Measurements from ENCODE around the gene CREB3L2.
"Not testable (repeated sequence)": the region's sequence is repeated elsewhere in the genome, so short reads cannot be mapped to it uniquely, and the experiment has no call there.

CREB3L2 gene

DNA sequence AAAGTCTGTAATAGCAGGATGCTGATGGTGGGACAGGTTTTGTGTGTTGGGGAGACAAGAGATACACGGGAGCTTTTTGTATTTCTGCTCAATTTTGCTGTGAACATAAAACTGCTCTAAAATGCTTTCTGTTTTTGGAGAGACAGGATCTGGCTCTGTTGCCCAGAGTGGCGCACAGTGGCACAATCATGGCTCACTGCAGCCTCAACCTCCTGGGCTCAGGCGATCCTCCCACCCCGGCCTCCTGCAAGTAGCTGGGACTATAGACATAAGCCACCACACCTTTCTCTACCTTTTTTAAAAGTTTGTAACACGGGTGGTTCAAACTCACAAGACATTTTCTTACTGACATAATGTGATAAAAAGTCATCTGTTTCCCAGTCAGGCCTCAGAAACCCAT is 14.3 kb downstream of the CREB3L2 start:
- no peak for DNase-seq

DNA sequence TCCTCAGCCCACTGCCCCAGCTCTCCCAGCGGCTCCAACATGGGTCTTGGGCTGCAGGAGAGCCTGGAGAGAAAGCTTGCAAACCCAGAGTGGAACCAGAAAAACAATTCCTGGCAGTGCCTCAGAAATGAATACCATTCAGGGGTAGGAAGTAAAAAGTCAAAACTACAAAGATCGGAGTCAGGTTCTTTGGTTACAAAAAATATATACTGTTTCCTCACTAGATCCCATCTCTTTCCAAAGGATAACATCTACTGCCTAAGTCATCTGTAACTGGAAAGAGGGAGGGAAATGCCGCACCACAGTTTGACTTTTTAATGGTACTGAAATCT is 14.9 kb downstream of the CREB3L2 start:
- DNase-seq = no peak

DNA sequence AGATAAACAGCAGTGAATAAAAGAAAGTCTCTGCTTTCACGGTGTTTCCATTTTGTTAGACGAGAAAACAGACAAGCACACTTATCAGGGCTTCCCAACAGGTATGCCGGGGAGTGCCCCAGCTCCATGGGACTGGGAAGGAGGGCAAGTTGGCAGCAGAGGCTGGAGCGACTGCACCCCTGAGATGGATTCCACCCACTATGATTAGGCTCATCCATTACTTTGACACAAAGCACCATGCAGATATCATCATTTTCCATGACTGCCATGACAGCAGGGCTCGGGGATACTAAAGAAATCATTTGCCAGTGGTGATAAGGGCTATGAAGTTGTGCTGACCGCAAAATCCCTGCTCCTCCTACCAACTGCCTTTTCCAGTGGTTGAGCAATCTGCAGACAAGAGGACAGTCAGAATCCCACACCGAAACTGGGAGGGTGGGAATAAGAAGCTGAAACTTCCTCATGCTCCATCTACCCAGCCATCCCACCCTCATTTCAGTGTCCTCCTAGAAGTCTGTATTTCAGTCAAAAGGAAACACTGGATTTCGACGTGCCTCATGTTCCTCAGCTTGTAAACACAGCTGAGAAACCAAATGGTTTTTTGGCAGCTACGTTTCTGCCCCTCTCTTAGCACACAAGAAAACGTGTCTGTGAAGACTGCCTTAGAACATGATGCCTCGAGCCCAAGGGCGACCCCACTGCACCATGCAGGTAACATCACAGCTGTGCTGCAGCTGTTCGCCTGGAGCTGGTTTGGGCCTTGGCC is 15.5 kb downstream of the CREB3L2 start:
- no peak for DNase-seq

DNA sequence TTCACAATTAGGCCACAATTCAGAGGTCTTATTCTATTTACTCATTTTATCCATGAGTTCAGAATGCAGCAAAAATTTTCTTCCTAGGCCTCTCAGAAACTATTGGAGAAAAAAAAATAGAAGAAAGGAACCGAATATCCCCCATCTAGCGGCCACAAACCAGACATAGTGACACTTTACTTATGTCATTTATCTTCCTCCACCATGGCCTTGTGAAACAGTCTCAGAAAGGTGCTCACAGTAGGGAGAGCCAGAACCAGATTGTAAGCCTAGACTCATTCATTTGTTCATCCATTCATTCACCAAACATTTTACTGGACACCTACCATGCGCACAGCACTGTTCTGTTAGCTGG is 16.0 kb downstream of the CREB3L2 start:
- no peak for DNase-seq

DNA sequence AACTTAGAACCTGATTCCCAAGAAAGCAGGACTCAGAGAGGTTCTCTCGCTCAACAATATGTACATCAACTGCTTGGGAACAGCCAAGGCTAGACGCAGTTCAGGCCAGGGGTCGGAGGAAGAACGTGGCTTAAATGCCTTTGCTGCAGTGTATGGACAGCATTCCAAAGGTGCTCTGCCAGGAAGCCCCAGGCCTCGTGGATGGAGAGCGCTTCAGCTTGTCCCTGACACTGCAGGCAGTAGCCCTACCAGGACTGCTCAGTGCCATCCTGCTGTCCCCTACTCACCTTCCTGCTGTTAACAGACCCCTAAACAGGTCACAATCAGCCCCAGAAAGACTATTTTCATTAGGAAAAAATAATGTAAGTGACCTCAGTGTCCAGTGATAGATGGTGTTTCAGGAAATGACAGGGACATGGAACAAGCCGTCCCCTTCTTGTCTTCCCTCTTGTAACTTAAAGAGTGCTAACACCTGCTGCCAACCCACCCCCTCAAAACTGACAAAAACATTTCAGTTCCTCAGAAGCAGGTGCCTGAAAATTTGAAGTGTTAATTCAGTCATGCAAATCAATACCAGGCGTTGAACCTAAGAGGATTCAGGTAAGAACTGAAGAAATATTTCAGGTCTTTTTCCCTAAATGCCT is 16.5 kb downstream of the CREB3L2 start:
- no peak for DNase-seq

DNA sequence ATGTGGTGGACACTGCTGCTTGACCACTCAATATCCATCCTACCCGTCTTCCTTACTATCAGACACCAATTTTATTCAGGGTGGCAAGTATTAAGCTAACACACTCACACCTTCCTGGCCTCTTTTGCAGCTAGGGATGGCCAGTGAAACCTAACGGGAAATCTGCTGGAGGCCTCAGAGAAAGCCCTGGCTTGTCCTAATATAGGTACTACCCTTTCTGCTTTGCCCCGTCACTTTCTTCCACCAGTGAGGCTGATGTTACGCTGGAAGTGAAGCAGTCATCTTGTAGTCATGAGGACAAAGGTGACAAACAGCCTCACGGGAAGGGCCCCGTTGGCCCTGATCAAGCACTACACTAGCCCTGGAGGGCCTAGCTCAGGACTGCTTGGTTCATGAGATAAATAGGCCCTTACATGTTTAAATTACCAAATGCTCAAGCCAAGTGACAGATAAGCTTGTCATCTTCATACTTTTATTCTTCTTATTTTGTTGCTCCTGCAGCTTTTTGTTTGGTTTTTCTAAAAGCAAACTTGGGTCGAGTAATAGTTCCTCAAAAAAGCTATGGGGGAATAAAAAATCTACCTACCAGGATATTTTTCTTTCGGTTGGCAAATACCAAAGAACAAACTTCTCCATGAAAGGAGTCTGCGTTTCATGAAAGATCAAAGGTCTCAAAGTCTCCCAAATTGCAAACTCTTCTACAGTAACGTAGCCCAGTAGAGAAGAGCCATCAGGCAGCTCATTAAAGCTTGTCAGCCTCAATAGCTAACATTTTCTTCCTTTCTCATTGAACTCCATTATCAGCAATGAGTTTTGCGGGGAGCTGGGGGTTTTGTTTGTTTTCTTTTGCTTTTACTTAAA is 17.5 kb downstream of the CREB3L2 start:
- no peak for DNase-seq

DNA sequence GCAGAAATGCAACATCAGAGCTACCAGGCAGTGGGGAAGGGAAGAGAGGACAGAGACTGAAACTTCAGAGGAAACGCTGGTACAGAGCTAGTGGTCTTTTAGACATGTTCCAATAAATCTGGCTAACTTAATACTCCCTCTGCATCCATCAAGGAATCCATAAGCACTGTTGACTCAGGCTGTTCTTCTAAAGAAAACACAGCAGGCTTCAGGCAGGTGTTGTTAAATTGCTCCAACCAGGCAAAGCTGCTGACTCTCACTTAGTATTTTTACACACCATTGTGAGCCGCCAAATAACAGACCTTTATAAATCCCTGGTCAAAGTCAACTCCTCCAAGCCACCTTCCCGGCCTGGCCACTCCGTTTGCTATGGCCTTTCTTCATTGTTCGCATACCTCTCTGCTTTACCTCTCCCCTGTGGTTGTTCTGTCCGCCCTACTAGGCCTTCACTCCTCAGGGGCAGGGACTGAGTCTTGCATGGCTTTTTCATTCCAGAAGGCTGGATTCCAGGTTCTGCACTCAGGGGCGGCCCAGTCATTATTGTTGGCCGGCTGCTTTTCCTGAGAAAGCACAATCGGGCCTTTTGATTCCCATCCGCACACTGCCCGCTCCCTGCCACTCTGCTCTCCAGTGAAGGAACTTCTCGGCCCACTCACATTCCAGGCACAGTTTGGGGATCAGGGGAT is 18.4 kb downstream of the CREB3L2 start:
- DNase-seq = no peak

DNA sequence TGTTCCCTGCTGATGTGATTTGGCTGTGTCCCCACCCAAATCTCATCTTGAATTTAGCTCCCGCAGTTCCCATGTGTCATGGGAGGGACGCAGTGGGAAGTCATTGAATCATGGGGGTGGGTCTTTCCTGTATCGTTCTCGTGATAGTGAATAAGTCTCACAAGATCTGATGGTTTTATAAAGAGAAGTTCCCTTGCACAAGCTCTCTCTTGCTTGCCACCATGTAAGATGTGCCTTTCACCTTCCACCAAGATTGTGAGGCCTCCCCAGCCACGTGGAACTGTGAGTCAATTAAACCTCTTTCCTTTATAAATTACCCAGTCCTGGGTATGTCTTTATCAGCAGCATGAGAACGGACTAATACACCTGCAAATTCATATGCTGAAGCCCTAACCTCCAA is 19.5 kb downstream of the CREB3L2 start:
- not testable (repeated sequence) for DNase-seq

DNA sequence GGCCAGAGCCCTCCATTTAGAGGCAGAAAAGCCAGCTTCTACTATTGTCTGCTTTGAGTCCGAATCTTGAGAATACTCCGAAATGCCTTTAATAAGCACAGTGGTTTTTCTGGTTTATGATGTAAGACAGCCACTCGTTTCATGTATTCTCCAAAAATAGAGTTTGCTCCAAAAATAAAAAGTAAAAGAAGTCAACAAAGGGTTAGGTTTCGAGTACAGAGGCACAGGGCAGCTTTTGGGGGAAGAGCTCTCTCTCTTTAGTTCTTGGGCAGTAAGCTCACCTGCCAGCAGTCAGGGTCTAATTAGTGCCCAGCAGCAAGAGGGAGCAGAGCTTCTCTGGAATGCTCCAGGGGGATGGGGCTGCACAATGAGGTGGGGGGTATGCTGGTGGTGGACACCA is 20.2 kb downstream of the CREB3L2 start:
- no peak for DNase-seq

DNA sequence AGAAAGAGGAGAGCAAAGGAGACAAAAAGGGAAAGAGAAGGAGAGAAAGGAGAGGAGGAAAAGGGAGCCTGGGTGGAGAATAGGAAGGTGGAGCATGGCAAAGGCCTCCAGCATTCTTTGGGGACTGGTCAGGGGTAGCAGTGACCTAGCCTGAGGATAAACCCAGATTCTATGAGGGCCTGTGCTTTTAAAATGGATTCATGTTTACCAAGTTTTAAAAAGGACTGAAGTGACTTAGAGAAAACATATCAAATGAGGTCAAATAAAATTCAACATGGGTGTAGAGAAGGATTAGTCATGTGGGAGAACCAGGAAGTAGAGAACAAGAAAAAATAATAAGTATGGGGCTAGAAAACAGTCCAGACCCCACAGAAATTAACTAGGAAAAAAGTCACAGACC is 20.7 kb downstream of the CREB3L2 start:
- DNase-seq = peak; percentile 70

DNA sequence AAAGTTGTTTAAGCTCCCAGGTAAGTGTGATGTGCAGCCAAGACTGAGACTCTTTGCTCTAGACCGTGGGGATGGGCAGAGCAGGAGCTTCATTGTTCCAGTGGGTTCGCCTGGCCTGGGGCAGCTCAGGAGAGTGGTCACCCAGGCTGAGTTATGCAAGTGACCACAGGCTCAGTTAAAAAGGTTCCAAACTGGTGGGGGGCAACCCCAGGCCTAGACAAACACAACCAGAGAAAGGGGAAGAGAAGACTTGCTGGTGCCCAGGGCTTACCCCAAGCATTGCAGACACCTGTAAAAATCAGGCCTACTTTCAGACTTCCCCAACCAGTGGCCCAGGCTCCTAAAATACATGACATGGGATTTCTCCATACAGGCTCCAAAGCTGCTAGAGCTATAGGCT is 21.6 kb downstream of the CREB3L2 start:
- no peak for DNase-seq

DNA sequence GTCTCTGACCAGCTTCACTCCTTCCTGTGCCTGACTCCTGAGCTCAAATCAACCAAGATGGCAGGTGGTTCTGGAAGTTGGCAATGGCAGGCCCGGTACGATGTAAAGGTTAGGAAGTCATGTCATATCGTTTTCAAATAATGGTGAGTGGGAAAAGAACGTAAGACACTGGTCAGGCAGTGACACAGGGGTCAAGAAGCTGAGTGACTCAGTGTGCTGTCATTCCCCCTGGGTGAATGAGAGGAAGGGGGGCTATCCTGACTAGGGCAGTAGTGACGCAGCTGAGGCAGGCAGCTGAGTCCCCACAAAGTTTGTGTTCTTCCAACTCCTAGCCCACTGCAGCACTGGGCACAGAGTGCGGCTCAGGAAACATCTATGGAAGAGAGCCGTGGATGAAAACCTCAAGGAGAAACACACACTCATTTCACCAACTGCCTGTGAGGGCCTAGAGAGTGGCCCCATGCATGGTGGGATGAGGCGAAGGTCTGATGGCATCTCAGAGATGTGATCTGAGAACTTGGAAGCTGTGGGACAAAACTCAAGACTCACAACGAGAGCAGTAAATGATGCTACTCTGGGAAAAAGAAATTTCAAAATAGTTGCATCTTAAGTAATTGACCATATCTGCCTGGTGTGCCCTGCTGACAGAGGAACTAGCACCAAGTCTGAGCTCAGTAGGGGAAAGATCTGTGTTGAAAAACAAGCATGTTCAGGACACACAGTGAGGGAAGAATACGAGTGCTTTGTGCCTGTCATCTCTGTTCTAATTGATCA is 23.2 kb downstream of the CREB3L2 start:
- DNase-seq = peak; percentile 96

DNA sequence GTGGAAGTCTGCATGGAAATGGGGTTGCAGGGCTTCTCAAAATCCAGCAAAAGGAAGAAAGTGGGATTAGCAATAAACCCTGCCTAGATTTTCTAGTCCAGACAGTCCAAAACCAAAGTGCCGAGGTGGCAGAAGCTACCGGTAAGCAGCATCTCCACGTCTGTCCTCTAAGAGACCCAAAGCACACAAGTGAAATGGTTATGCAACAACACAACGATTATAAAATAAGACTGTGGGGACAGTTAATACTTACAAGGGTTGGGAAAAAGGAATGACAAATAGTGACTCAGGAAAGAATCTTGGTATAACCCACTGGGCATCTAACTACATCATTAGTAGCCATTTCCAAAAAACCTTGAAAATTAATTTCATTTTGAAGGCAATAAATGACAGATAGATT is 24.7 kb downstream of the CREB3L2 start:
- peak; percentile 58 for DNase-seq

DNA sequence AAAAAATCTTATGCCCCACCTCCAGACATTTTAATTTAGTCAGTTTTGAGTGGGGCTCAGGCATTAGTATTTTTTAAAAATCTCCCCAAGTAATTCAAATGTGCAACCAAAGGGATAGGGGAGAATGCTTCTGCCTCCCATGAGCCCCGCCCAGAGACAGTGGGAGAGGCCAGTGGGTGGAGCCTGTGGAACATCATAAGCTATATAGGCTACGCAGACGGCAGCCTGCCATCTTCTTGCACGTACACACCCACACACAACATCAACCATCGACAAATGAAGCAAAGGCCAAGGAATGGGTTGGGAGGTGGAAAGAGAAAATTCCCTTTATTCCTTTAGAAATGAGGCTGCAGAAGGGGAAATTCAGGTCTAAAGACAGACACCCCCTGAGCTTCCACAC is 25.2 kb downstream of the CREB3L2 start:
- no peak for DNase-seq

DNA sequence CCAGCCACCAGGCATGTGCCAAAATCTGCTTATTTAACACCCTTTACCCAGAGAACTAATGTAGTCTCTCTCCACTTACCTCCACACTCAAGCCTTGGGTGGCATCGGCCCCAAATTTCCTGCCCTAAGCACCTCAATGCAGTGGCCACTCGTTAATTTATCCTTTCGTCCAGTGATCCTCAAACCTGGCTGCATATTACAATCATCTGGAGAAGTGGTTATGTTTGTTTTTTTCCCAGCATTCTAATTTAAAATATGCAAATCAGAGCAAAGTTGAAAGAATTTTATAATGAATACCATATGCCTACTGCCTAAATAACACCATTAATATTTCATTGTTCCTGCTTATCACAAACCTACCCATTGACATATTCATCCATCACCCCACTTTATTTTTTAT is 25.7 kb downstream of the CREB3L2 start:
- DNase-seq = no peak

DNA sequence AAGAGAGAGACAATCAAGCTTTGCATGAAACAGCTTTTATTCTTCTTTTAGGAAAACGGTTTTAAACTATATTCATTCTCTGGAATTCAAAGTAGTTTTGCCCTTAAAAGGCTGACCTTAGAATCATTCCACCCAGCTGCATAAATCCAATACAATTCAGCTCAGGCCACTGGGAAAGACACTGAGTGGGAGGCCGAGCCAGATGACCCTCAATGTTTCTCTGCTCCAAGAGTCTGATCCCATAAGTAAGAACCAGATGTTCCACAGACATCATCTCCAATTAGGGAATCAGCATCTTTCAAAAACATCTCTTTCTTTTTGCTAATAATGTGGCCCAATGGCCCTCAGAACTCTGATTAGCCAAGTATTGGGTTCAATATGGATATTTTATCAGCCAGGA is 26.1 kb downstream of the CREB3L2 start:
- DNase-seq = no peak

DNA sequence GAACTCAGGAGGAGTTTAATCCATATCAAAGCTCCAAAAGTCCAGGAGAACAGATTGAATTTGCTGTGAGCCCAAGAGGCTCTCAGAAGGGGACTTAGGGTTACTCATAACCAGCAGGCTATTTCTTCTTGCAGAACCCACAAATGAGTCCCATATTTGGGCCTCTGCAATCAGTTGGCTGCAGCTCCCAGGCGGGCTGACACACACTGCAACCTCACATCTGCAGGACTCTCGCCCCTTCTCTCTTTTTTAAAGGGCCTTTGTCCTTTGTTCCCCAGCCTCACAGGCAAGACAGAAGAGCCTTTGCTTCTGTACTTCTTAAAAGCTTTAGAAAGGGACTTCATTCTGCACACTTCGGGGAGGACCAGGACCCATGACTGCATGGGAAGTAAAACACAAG is 26.7 kb downstream of the CREB3L2 start:
- peak; percentile 64 for DNase-seq

DNA sequence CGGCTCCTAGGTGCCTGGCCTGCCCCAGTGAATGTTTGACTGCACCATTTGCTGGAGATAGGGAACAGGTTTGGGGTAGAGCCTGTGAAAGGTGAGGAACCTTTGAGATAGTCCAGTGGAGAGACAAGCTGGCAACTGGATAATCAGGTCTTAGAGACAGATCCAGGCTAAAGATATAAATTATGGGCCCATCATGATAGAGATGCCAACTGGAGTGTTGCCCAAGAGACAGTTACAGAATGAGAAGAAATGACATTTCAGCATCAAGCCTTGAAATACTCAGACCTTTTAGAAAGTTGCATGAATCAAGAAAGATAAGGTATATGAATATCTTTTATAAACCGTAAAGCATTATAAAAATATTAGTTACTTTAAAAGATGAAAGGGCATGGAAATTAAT is 27.1 kb downstream of the CREB3L2 start:
- no peak for DNase-seq

DNA sequence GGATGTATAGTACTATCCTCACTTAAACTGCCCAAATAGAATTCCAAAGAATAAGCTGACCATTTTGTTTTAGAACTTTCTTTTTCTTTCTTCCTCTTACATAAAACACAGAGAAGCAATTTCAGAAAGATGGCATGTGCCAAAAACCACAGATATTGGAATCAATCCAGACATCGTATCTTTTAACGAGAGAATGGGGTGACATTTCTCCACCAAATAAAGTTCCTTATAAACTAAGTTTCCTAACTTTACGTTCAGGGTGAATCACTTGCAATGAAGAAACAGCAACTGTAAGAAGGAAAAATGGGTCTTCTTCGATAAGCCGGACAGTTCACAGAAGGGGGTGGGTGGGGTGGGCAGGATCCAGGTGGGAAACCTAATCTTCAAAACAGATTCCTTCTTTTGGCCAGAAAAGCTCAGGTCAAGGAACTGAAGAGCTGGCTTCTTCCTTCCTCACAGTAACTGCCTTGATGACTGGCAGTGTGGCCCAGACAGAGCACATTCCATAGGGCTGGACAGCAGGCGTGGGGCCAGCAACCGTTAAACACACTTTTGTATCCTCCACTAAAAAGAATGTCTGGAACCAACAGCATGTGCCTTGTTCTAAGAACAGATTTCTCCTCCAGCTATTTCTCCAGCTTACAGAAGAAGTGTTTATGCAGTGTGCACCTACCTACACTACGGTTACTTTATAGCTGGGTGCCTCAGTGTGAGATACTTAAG is 31.5 kb downstream of the CREB3L2 start:
- DNase-seq = peak; percentile 90

DNA sequence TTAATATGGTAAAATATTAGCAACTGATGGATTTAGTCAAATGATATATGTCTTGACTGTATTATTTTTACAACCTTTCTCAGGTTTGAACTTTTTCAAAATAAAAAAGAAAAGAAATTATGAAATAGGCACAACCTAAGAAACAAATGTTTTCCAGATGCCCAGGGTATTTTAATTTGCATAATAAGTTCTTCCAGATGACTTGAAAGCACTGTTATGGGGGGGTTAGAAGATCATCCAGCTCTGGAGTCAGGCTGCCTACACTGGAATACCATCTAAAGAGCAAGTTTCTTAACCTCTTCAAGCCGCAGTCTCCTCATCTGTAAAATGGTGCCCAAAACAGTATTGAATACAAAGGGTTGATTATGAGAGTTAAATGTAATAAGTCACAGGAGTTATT is 32.1 kb downstream of the CREB3L2 start:
- no peak for DNase-seq

DNA sequence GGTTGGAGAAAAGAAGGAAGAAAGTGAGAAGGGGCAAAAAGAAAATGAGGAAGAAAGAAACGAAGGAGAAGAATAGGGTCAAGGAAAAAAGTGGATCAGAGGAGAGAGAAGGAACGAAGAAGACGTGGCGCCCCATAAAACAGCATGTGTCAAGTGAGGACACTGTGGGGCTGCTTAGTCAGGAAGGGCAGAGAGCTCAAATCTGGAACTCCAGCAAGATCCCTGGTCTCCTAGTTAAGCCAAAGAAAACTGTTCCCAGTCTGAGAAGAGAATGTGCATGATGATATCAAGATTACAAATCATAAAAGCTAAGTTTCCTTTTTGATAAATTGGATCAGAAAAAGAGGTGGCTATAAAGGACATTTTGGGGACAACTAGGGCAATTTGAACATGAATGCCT is 33.0 kb downstream of the CREB3L2 start:
- no peak for DNase-seq

DNA sequence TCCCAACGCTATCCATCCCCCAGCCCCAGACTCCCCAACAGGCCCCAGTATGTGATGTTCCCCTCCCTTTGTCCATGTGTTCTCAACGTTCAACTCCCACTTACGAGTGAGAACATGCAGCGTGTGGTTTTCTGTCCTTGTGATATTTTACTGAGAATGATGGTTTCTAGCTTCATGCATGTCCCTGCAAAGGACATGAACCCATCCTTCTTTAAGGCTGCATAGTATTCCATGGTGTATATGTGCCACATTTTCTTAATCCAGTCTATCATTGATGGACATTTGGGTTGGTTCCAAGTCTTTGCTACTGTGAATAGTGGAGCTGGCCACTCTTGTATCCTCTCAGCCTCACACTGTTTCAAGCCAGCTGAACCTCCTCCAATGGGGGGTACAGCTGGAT is 33.5 kb downstream of the CREB3L2 start:
- not testable (repeated sequence) for DNase-seq

Measured in fibroblast of skin of back (primary cell).